ENCODE results near the gene FAM32A.

FAM32A gene

DNA sequence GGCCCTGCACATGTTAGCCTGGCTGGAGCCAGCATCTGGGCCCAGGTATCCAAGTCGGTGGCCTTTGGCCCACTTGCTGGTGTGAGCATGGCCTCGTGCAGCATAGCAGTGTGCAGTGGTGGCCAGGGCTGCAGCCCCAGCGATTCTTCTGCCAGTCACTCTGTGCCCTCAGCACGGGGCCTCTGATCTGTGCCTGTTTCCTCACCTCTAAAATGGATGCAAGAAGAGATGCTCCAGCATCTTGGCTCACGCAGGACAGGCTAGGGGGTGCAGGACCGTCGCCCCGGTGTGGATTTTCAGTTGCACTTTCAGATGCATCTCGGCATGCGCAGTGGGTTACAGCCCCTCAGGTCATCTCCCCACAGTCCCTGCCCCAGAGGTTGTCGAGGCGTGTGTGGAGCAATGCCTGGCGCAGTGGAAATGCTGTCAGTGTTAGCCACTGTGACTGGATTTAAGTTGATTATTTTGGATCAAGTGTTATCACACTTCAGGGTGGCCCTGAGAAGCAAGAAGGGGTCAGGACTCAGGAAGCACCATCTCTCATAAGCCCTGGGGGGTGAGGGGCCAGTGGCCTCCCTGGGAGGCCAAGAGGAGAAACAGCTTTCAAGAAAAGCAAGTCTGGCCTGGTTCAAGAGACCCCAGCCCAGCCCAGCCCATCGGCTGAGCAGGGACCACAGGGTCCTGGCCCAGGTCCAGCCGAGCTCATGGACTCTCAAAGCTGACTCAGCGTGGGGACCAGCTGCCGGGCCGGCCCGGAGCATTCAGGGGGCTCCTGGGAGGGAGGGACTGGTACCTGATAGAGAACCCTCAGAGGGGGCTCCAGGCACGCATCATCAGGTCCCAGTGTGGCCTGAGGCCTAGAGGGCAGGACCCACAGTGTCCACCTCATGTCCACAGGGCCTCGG is 40.3 kb downstream of the FAM32A start:
- no peak for DNase-seq (ENCODE audit: low read depth)

DNA sequence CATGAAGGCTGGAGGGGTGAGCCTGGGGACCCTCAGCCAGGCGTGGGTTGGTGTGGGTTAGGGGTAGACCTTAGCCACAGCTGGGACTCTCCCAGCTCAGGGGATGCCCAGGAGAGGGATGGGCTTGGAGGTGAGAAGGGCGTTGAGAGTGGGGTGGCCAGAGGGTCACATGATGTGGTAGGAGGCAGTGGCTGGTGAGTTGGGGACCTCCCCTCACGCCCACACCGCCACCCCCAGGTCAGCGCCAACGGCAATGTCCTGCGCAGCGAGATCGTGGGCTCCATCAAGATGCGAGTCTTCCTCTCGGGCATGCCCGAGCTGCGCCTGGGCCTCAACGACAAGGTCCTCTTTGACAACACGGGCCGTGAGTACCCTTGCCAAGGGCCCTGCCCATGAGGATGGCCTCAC is 41.0 kb downstream of the FAM32A start:
- no peak for DNase-seq (ENCODE audit: low read depth)

DNA sequence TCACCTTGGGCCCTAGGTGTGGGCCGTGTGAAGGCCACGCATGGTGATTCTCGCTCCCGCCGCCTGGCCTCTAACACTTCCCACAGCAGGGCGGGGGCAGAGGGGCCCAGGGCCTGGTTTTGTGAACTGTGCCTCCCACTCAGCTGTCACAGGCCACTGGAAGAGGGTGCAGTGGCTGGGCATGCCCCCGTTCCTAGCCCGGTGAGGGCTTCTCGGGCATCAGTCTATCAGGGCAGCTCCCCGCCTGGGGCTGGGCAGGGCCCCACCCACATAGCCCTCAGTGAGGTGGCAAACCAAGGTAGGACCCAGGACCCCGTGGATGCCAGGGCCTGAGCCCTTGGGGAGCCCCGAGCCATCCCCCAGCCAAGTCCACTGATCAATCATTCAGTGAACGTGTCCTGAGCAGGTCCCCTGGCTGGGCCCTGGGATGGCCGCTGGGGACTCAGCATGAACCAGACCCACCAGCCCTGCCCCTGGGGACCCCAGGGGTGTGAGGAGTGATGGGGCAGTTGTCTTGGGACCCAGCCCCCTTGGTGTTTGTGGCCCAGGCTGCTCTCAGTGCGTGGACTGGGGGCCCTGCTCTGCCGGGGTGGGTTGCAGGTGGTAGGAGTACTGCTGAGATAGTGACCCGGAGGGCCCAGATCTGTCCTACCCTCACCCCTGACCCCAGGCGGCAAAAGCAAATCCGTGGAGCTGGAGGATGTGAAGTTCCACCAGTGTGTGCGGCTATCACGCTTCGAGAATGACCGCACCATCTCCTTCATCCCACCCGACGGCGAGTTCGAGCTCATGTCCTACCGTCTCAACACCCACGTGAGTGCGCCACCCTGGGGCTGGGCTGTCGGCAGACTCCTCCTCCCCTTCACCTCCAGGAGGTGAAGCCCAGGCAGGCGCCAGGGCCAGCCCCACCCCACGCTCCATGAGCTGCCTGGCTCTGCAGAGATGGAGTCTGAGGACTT is 41.9 kb downstream of the FAM32A start:
- DNase-seq (ENCODE audit: low read depth), result no peak

DNA sequence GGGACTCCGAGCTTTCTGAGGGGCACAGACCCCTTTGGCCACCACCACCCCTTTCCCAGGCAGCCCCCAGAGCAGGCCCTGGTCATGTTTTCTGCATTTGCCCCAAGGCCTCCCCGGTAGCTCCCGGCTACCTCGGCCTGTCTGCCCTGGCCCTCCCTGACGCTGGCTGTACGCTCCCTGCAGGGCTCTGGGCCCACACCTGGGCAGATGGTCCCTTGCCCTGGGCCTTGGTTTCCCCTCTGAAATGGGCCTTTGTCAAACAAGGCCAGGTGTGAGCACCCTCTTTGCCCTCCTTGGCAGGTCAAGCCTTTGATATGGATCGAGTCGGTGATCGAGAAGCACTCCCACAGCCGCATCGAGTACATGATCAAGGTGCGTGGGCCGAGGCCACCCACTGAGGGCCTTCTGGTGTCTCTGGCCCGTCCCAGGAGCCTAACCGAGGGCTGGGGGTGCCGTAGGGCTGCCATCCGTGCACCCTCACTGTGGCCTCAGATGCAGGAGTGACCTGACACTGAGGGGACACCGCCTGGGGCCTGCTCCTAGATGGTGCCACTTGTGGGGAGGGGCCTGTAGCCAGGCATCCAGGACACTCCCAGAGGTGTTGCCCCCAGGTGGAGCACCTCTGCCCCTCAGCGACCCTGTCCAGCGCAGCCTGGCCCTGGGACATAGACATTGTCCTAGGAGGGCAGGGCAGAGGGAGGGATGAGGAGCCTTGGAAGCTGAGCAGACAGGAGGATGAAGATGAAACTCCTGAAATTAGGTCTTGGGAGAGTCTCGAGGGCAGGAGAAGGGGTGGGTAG is 42.8 kb downstream of the FAM32A start:
- no peak for DNase-seq (ENCODE audit: low read depth)

DNA sequence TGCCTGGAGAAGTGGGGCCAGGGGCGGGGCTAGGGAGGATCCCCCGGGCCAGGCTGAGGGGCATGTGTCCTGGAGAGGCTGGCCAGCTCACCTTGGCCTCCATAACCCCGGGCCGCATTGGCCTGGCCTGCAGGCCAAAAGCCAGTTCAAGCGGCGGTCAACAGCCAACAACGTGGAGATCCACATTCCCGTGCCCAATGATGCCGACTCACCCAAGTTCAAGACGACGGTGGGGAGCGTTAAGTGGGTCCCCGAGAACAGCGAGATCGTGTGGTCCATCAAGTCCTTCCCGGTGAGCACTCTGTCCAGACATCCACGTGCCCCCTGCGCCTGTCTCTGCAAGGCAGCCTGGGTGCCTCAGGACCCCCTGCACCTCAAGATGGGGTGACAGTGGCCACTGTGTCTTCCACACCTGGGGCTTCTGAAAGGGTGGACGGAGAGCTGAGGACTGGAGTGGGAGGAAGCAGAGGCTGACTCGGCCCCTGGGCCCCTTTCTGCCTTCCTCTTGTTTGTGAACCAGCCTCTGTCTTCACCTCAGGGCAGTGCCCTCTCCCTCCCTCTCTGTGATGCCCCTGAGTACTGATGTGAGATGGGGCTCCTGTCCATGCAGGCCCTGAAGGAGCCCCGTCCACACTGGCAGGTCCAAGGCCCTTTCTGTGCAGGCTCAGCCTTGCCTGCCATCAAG is 43.6 kb downstream of the FAM32A start:
- no peak for DNase-seq (ENCODE audit: low read depth)

DNA sequence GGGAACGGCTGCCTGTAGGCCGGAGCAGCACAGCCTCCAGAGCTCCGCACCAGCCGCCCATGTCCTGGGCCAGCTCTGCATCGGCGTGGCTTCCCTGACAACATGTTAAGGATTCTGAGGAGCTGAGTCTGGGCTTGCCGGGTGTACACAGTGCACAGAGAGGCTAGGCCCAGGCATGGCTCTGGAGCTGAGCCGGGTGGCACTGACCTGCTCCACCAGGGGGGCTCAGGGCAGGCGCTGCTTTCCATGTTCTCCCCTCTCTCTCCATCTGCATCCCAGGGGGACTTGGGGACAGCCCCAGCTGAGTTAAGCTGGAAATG is 44.1 kb downstream of the FAM32A start:
- no peak for DNase-seq (ENCODE audit: low read depth)

DNA sequence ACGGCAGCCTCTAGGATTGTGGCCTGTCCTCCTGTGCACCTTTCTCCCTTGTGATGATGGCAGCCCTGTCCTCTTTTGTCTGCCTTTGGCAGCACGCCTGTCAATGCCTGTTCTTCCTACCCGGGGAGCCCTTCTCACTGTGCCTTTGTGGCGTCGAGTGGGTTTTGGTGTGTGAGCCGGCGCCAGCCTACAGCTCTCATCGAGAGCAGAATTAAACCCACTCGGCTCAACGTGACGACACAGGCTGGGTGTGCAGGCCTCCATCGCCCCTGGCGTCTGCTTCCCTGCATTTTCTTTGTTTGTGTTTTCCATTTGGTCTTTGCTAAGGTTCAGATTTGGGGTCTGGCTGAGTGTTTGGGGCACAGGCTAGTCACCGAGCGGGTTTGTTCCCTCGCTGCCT is 46.9 kb downstream of the FAM32A start:
- no peak for DNase-seq (ENCODE audit: low read depth)

DNA sequence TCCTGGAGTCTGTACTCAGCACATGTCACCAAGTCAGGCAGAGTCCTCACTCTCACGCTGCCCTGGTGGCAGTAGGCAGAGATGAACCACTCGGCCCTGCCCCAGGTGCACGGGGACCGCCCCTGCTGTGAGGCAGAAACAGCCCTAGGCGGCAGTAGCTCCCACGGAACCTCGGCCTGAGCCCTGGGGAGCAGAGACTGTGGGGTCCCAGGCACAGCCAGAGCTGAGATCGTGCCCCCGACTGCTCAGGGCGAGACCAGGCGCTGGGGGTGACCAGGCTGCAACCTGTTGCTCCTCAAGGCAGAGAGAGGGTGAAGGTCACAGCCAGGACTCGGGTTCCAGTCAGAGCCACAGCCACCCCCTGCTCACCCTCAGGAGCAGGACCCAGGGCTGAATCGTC is 47.4 kb downstream of the FAM32A start:
- no peak for DNase-seq (ENCODE audit: low read depth)

DNA sequence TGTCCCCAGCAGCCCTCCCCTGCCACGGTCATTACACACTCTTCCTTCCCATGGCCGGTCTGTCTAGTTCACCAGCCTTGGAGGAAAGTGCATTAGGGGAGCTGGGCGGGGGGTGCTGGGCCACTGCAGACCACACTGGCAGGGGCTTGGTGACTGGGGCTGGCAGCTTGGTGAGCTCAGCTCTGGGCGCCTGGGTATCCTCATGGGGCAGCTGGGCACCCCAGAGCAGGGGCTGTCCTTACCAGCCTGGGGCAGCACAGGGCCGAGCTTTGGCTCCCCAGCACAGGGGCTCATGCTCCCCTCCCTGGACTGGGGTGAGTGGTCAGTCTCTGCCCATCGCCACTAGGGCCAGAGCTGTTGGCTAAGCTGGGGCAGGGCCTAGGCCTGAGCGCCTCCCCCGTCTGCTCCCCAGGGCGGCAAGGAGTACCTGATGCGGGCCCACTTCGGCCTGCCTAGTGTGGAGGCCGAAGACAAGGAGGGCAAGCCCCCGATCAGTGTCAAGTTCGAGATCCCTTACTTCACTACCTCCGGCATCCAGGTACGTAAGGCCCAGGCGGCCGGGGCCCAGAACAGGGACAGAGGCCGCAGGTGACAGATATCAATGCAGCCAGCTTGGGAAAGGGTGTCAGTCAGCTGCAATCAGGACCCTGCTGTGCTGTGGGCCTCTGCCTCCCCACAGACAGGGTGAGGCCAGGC is 48.0 kb downstream of the FAM32A start:
- no peak for DNase-seq (ENCODE audit: low read depth)

DNA sequence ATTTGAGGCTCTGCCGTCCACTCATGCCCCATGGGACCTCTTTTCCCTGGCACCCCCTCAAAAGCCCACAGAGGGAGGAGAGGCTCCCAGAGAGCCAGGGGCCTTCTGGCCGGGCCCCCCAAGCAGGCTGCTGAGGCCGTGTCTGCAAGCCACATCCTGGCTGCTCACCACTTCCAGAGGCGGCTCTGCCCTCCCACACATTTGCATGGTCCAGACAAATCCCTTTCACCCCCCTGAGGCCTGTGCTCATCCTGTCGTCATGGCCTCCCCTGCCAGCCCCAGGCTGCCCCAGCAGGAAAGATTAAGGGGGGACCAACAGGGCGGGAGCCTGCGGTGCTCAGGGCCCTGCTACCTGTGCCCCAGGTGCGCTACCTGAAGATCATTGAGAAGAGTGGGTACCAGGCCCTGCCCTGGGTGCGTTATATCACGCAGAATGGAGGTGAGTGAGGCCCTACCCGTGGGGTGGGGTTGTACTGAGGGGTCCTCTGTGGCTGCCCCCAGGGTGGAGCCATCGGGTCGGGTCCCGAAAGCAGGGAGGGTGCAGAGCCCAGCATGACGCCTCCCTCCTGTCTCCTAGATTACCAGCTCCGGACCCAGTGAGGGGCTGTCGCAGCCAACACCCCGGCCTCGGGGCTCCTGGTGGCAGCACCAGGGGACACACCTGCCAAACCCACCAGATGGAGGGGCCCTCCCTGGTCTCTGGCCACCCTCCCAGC is 48.8 kb downstream of the FAM32A start:
- DNase-seq (ENCODE audit: low read depth), result no peak

DNA sequence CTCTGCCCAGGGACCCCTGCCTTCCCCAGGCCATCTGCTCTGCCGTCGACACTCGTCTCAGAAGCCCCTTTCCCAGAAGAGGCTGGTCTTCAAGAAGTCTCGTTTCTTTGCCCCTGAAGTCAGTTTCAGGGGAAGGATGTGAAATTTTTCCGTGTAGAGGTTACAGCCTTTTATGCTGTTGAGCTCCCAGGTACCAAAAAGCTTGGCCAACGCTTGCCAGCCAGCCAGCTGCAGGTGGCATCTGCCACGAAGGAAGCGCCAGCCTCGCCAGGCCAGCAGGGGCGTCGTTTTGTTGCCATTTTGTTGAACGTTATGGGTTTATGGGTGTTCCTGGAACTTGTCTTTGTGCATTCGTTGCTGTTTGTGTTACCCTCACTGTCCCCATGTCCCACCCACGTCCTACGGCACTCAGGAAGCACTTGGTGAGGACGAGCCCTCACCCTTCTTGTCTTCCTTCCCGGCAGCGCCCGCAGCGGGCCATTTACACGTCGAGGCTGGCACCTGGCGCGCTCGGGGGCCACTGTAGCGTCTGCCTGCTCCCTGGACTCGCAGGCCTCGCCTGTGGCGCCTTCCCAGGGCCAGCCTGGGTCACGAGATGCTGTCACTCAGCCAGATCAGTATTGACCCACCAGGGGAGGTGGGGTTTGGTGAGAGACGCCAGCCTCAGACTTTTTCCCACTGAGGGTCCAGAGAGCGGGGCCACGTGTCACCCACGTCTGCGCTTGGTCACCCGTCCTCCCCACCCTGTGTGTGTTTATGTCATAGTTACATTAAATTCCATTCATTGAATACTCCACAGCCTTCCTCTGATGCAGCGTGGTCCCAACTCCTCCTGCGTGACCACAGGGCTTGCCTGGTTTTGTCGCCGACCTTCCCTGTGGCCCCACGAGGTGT is 49.6 kb downstream of the FAM32A start:
- no peak for DNase-seq (ENCODE audit: low read depth)

DNA sequence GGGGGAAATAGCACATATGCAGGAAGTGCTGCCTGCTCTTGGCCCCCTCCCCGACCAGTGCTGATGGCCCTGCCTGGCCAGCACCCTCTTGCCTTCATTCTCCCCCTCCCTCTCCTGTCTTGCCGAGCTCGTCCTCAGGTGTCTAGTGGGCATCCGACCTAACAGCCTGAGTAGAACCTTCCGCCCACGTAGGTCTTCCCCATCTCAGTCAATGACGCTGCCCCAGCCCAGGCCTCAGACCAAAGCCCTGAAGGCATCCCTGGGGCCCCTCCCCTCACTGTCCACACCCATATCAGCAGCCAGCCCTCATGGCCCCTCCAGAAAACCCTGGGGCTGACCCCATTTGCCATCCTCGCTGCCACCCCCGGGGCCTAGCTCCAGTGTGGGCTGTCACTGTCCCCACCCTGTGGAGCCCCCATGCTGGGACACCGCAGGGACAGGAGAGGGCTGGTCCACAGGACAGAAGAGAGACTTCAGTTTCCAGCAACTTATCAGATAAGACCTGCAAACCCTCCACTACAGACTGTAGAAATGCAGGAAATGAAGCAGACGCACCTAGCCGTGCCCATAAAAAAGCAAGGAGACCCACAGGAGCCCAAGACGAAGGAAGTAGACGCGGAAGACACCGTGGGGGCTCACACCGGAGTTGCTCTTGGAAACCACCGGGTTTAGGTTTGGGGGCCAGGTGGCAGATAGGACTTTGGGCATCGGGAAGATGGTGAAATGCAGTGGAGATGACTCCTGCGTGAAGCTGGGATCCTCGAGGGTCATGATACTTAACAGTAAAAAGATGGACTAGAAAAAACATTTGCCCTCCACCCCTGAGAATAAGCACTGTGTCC is 50.8 kb downstream of the FAM32A start:
- no peak for DNase-seq (ENCODE audit: low read depth)
